ENCODE results near the gene TMEM43. TPM values are rescaled to one million over a fixed set of nuclear protein-coding genes. Genes with fewer than 3 reads are reported as not detected.
A peak's percentile ranks its signal among the peaks of the same experiment; 100 is the strongest.

The TMEM43 gene
- total RNA-seq, 2 experiments from 2014 or later = 43.6 to 46.0 TPM

DNA sequence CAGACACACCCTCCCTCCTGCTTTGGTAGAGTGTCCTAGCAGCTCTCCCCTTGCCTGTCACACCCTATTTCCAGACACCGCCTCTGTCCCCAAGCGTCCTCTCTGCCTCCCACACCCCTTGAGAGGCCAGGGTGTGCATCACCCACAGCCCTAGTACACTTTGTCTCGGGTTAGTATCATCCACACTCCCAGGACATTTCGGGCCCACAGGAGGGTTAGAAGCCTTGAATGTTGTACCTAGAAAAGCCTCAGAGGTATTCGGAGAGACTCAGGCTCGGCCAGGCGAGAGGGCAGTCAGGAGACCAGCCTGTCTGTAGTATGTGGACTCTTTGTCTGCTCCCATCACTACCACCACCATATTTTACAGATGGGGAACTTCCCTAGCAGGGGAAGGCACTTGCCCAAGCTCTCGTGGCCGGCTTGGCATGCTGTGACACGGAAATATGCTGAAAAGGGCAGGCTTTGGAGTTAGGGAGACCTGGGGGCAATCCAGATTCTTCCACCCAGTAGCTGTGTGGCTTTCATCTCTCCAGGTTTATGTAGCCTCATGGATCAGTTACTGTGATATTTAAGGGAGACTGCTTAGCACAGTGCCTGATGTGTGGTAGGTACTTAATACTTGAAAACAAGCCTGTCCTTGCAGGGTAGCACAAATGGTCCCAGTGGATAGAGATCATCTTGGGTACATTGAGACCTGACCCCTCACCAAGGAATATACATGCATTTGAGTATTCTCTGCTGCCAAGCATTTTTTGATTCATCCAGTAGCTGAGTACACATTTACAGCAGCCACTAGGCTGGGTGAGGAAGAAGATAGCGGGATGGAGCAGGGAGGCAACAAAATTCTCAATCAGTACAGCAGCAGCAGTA, 1.4 kb downstream of the TMEM43 start:
- H3K36me3 Mint-ChIP-seq (ENCODE audit: low read depth) = peaks cover 43% of the 10 kb centered on the region
- no peaks in the 10 kb centered on the region for H3K27me3 Mint-ChIP-seq

DNA sequence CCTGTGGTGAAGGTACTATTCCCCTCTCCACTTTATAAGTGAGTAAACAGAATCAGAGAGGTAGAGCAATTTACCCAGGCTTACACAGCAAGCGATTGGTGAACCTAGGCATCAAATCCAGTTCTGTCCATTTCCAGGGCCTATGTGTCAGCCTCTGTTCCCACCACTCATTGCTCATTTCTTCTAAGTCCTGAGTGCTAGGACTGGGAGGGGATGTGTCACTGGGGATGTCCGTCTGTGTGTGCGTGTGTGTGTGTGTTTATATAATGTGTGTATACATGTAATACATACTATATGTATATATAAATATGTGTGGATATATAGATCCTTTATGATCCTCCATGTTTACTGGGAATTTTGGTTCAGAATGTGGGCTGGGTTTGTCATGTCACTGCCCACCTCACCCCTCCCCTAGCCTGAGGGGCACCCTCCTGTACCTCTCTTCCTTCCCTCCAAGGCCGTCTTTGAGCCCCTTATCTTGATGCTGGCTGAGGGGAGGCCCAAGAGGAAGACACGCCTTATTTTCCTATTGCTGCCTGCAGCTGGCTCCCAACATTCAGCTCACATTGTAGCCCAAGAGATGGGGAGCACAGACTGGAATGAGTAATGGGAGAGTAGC, 2.1 kb downstream of the TMEM43 start:
- H3K4me1 Mint-ChIP-seq = peaks cover 53% of the 10 kb centered on the region
- no peak overlapping the region for H3K27ac Mint-ChIP-seq
- no peaks in the 10 kb centered on the region for H3K9me3 Mint-ChIP-seq
- DNase-seq = no peak
- ChIA-PET POLR2A (interaction anchor here (4.3 to 9.0 kb wide), 2 partner anchors 15 to 52 kb away, joined by 90 to 133 read pairs; partner anchors contain the start of genes LSM3 and XPC), CTCF (interaction anchor here (3.9 kb wide), 1 partner anchor 49 kb away, joined by 13 read pairs; no protein-coding TSS in a partner anchor)
- H3K4me3 Mint-ChIP-seq = peak overlapping the region; percentile 92
- peaks cover 51% of the 10 kb centered on the region for H3K36me3 Mint-ChIP-seq (ENCODE audit: low read depth)
- H3K27me3 Mint-ChIP-seq = no peaks in the 10 kb centered on the region

More for the DNA sequence above, 1.4 kb downstream of the TMEM43 start:
- Mint-ChIP-seq H3K4me1 (peaks cover 57% of the 10 kb centered on the region), H3K27ac (peak overlapping the region; percentile 90), H3K9me3 (no peaks in the 10 kb centered on the region), H3K4me3 (peak overlapping the region; percentile 92)
- CTCF ChIA-PET = interaction anchor here (0.6 to 3.9 kb wide), 7 partner anchors 15 to 469 kb away, joined by 3 to 22 read pairs (median 8); partner anchors contain the start of genes LSM3 and XPC
- DNase-seq = no peak
- POLR2A ChIA-PET = interaction anchor here (0.7 to 9.0 kb wide), 6 partner anchors 8 to 820 kb away, joined by 4 to 133 read pairs (median 11); partner anchors contain the start of genes LSM3, NR2C2 and XPC

DNA sequence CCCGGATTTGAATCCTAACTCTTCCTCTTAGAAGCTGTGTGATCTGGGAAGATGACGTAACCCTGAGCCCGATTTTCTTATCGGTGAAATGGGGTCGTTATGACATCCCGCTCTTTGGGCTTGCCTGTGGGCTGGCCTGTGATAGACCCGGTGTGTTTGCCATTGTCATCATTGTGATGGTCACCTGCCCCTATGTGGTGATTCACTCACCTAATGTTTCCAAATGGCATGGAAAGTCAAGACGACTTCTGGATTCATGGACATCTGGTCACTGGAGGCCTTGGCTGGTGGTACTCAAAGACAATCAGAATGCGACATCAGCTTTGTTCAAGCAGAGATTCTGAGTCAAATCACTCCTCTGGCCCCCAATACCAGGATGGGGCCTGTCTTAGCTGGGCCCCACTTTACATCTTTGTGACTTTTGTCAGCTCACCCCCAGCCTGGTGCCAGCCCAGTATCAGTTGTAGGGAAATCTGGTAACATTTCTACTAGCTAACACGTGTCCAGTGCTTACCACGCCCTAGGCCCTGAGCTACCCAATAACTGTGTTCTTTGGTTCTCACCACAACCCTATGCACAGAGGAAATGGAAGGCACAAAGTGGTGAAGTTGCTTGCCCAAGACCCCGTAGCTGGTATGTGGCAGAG, 2.8 kb downstream of the TMEM43 start:
- no peak overlapping the region for H3K27ac Mint-ChIP-seq
- no peak overlapping the region for H3K4me3 Mint-ChIP-seq
- no peaks in the 10 kb centered on the region for H3K27me3 Mint-ChIP-seq
- ChIA-PET CTCF (interaction anchor here (0.9 kb wide), 1 partner anchor 15 kb away, joined by 3 read pairs; no protein-coding TSS in a partner anchor), POLR2A (interaction anchor here (9.0 kb wide), 1 partner anchor 14 kb away, joined by 133 read pairs; no protein-coding TSS in a partner anchor)
- peaks cover 47% of the 10 kb centered on the region for H3K4me1 Mint-ChIP-seq
- peaks cover 56% of the 10 kb centered on the region for H3K36me3 Mint-ChIP-seq (ENCODE audit: low read depth)
- DNase-seq = no peak
- no peaks in the 10 kb centered on the region for H3K9me3 Mint-ChIP-seq

DNA sequence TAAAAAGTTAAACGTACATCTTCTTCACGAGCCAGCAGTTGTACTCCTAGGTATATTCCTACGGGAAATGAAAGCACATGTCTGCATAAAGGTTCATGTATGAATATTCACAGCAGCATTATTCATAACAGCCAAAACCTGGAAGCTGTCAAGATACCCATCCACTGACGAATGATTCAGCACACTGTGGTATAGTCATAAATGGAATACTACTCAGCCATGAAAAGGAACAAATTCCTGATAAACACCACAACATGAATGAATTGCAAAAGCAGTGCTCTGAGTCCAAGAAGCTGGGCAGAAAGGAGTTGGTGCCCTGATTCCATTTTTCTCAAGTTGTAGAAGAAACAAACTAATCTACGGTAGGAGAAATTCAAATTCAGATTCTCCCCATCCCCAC, 3.9 kb downstream of the TMEM43 start:
- Mint-ChIP-seq H3K4me1 (peaks cover 36% of the 10 kb centered on the region), H3K9me3 (no peaks in the 10 kb centered on the region), H3K27ac (no peak overlapping the region), H3K4me3 (no peak overlapping the region), H3K27me3 (no peaks in the 10 kb centered on the region), H3K36me3 (ENCODE audit: low read depth) (peaks cover 66% of the 10 kb centered on the region)
- ChIA-PET CTCF (interaction anchor here (0.9 kb wide), 1 partner anchor 14 kb away, joined by 3 read pairs; no protein-coding TSS in a partner anchor), POLR2A (interaction anchor here (1.0 to 9.0 kb wide), 3 partner anchors 13 to 47 kb away, joined by 3 to 133 read pairs (median 4); no protein-coding TSS in a partner anchor)
- DNase-seq = no peak

DNA sequence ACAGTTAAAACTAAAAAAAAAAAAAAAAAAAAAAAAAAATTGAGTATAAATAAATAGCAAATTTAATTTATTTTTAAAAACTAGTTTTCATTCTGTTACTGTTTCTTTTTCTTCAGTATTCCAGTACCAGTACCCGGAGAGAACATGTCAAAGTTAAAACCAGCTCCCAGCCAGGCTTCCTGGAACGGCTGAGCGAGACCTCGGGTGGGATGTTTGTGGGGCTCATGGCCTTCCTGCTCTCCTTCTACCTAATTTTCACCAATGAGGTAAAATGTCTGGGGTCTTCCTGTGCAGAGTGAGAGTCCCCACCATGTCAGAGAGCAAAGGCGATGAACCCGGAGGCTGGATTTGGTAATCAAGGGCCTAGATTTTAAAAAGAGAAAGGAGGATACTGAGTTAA, 4.4 kb downstream of the TMEM43 start:
- H3K27ac Mint-ChIP-seq = no peak overlapping the region

DNA sequence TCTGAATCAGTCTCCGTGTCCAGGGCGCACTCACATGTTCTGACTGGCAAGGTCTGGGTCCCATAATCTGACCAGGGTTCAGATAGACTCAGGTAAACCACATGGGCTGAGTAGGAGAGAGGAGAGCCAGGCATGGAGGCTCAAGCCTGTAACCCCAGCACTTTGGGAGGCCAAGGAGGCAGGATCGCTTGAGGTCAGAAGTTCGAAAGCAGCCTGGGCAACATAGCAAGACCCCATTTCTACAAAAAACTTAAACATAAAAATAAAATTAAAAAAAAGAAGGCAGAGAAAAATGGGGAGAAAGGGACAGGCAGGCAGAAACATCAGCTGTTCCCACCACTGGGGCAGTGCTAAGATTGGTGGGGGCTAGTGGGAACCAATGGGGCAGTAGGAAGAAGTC, 5.4 kb downstream of the TMEM43 start:
- POLR2A ChIA-PET = no interaction called here
- H3K36me3 Mint-ChIP-seq (ENCODE audit: low read depth) = peaks cover 79% of the 10 kb centered on the region

More for the DNA sequence above, 4.4 kb downstream of the TMEM43 start:
- ChIA-PET POLR2A (interaction anchor here (1.0 to 9.0 kb wide), 2 partner anchors 13 to 46 kb away, joined by 3 to 133 read pairs; no protein-coding TSS in a partner anchor), CTCF (no interaction called here)
- Mint-ChIP-seq H3K27me3 (no peaks in the 10 kb centered on the region), H3K4me3 (no peak overlapping the region), H3K36me3 (ENCODE audit: low read depth) (peaks cover 72% of the 10 kb centered on the region), H3K9me3 (no peaks in the 10 kb centered on the region), H3K4me1 (peaks cover 32% of the 10 kb centered on the region)
- DNase-seq = no peak

DNA sequence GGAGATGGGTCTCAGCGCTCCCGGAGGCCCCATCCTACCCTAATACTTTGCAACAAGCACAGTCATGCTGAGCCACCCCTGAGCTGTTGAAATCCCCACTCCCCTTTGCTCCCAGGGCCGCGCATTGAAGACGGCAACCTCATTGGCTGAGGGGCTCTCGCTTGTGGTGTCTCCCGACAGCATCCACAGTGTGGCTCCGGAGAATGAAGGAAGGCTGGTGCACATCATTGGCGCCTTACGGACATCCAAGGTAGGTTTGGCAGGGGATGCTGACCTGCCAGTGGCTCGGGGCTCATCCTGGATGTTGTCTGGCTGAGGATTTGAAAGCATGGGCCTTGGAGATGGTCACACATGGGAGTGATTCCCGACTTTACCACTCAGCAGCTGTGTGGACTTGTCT, 5.9 kb downstream of the TMEM43 start:
- Mint-ChIP-seq H3K27me3 (no peaks in the 10 kb centered on the region), H3K9me3 (no peaks in the 10 kb centered on the region), H3K27ac (no peak overlapping the region), H3K4me3 (no peak overlapping the region), H3K4me1 (peaks cover 31% of the 10 kb centered on the region), H3K36me3 (ENCODE audit: low read depth) (peaks cover 82% of the 10 kb centered on the region)
- POLR2A ChIA-PET = interaction anchor here (0.6 to 1.1 kb wide), 2 partner anchors 11 to 14 kb away, joined by 3 read pairs; no protein-coding TSS in a partner anchor
- DNase-seq = no peak
- CTCF ChIA-PET = interaction anchor here (0.9 kb wide), 1 partner anchor 13 kb away, joined by 3 read pairs; no protein-coding TSS in a partner anchor

More for the DNA sequence above, 5.4 kb downstream of the TMEM43 start:
- Mint-ChIP-seq H3K9me3 (no peaks in the 10 kb centered on the region), H3K27ac (no peak overlapping the region), H3K4me3 (no peak overlapping the region), H3K27me3 (no peaks in the 10 kb centered on the region), H3K4me1 (peaks cover 32% of the 10 kb centered on the region)
- DNase-seq = no peak
- CTCF ChIA-PET = no interaction called here

DNA sequence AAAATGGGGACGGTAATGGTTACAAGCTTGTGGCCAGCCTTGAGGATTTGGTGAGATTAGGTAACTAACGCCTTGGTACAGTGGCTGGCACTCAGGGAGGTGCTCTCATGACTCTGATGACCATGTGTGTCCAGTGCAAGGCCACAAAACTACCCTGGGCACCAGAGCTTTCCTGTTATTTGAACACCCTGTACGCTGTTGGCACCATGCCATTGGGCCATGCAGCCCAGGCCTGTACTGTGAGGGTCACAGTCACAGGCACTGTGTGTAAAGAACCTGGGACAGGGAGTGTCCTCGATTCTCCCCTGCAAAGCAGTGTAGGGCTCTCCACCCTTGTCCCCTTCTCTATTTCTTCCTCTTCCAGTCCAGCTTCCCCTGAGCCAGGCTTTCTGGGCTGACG, 6.3 kb downstream of the TMEM43 start:
- CTCF ChIA-PET = interaction anchor here (0.9 kb wide), 1 partner anchor 12 kb away, joined by 3 read pairs; no protein-coding TSS in a partner anchor
- POLR2A ChIA-PET = interaction anchor here (0.6 to 1.1 kb wide), 2 partner anchors 10 to 13 kb away, joined by 3 read pairs; no protein-coding TSS in a partner anchor

DNA sequence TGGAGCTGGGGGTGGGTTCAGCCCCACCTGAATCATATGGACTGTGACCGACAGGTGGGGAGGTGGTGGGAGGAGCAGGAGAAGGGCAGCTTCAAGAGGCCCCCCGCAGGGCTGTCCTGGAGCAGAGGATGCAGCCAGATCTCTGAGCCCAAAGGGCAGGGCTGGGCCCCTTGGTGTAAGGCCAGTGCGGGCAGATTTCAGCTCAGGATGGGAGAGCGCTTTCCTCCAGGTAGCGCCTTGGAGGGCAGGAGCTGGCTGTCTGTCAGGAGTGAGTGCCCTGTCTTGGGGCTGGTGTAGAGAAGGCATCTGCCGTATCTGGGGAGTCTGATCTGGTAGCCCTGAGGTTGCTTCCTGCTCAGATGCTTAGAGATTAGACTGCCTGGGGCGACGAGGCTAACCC, 7.3 kb downstream of the TMEM43 start:
- DNase-seq = no peak
- Mint-ChIP-seq H3K4me3 (no peak overlapping the region), H3K27ac (no peak overlapping the region), H3K9me3 (no peaks in the 10 kb centered on the region), H3K36me3 (ENCODE audit: low read depth) (peaks cover 84% of the 10 kb centered on the region), H3K4me1 (peaks cover 17% of the 10 kb centered on the region), H3K27me3 (no peaks in the 10 kb centered on the region)
- POLR2A ChIA-PET = interaction anchor here (1.1 kb wide), 2 partner anchors 8 to 9 kb away, joined by 3 read pairs; no protein-coding TSS in a partner anchor
- CTCF ChIA-PET = no interaction called here

More for the DNA sequence above, 6.3 kb downstream of the TMEM43 start:
- no peaks in the 10 kb centered on the region for H3K9me3 Mint-ChIP-seq
- peaks cover 27% of the 10 kb centered on the region for H3K4me1 Mint-ChIP-seq
- no peaks in the 10 kb centered on the region for H3K27me3 Mint-ChIP-seq
- no peak overlapping the region for H3K27ac Mint-ChIP-seq
- H3K4me3 Mint-ChIP-seq = no peak overlapping the region
- no peak for DNase-seq
- peaks cover 83% of the 10 kb centered on the region for H3K36me3 Mint-ChIP-seq (ENCODE audit: low read depth)

DNA sequence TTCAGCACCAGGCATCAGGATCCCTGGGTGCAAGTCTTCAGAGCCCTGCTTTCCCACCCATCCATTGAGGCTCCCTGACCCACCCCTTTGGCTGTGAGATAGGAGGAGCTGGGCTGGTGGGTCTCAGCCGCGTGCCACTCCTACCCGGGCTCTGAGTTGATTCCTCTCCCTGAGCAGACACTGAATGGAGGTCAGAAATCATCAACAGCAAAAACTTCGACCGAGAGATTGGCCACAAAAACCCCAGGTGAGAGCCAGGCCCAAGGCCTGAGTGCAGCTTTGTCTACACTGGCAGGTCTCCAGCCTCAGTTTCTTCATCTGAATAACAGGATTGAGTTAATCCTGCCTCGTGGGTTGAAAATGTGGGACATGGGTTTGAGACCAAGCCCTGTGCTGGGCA, 7.8 kb downstream of the TMEM43 start:
- H3K9me3 Mint-ChIP-seq = no peaks in the 10 kb centered on the region
- H3K27me3 Mint-ChIP-seq = no peaks in the 10 kb centered on the region
- peaks cover 78% of the 10 kb centered on the region for H3K36me3 Mint-ChIP-seq (ENCODE audit: low read depth)
- H3K4me3 Mint-ChIP-seq = no peak overlapping the region
- ChIA-PET POLR2A (interaction anchor here (1.1 kb wide), 1 partner anchor 9 kb away, joined by 3 read pairs; no protein-coding TSS in a partner anchor), CTCF (no interaction called here)
- DNase-seq = no peak
- no peak overlapping the region for H3K27ac Mint-ChIP-seq
- peaks cover 11% of the 10 kb centered on the region for H3K4me1 Mint-ChIP-seq

DNA sequence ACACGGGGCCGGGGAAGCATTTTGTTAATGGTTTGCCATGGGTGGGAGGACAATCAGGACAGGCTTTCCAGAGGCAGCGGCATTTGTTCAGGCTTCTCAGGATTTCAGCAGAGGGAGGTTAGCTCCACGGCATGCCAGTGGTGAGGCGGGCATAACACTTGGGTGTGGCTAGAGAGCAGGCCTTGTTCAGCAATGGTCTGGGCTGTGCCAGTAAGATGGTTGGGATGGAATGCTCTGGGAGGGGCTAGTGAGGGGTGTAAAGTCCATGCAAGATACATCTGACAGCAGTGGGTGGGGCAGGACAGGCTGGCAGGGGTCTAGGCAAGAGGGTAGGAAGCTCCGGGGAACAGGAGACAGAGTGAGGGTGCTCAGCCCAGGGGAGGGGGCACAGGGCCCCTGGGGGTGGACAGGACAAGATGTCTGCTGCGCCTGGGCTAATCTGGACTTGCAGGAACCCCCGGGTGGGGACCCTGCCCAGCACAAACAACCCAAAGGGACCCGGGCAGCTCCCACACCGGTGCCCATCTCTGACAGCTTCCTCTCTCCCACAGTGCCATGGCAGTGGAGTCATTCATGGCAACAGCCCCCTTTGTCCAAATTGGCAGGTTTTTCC, 8.4 kb downstream of the TMEM43 start:
- Mint-ChIP-seq H3K27ac (no peak overlapping the region), H3K4me3 (no peak overlapping the region), H3K27me3 (no peaks in the 10 kb centered on the region), H3K36me3 (ENCODE audit: low read depth) (peaks cover 72% of the 10 kb centered on the region), H3K9me3 (no peaks in the 10 kb centered on the region), H3K4me1 (peaks cover 5% of the 10 kb centered on the region)
- CTCF ChIA-PET = no interaction called here
- POLR2A ChIA-PET = interaction anchor here (1.1 to 2.2 kb wide), 3 partner anchors 8 to 11 kb away, joined by 3 to 16 read pairs (median 3); partner anchors contain the start of genes CHCHD4 and TMEM43
- DNase-seq = no peak

DNA sequence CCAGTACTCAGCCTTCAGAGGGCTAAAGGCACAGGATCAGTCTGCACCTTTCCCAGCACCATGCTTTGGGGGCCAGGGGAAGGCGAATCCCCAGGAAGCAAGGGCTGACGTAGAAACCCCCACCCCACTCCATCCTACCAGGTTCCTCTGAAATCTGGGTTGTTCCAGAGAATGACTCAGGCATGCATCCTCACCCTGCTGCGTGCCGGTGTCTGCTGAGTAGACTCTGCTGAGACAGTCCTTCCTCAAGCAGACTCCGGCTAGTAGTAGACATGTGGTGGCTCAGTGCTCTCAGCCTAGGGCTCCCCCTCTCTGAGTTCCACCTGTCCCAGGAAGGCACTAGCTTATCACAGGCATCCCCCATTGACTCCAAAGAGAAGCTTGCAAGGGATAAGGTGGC, 9.0 kb downstream of the TMEM43 start:
- ChIA-PET CTCF (no interaction called here), POLR2A (interaction anchor here (1.3 to 2.2 kb wide), 2 partner anchors 9 to 11 kb away, joined by 3 to 16 read pairs; partner anchors contain the start of genes CHCHD4 and TMEM43)
- Mint-ChIP-seq H3K4me1 (peaks cover 2% of the 10 kb centered on the region), H3K27me3 (no peaks in the 10 kb centered on the region), H3K36me3 (ENCODE audit: low read depth) (peaks cover 69% of the 10 kb centered on the region), H3K9me3 (no peaks in the 10 kb centered on the region), H3K4me3 (no peak overlapping the region), H3K27ac (no peak overlapping the region)
- no peak for DNase-seq

Measured in activated CD4-positive, alpha-beta memory T cell treated with anti-CD3 and anti-CD28 coated beads, Interleukin-2, amount 10 ng/mL, durations not matched to agents 7 days and 5 days (primary cell).